GM12878 (cell line): ENCODE measurements around the gene DRP2. TPM values are rescaled to one million over a fixed set of nuclear protein-coding genes. Genes with fewer than 3 reads are reported as not detected.

Experiments
- ATAC-seq: fragments of 200-7000 bp; cut with Tn5 transposase; 3 replicates; pipeline ENCODE4 v1.9.1; 2020; ENCODE audit warnings: mild to moderate bottlenecking, moderate library complexity
- BruUV-seq: library from RNA; stranded (reverse); fragments of 400-500 nt; replicated peaks from 2 replicates; lab custom pipeline; 2021; lab: Mats Ljungman, UMichigan
- CTCF ChIA-PET: fragments of 300-600 bp; sonication (Branson Sonifier 250); formaldehyde crosslinking; extraction: SDS; loops from one replicate; lab custom pipeline; 2021; ENCODE audit warnings: inconsistent platforms; lab: Yijun Ruan, JAX
- POLR2A ChIA-PET: fragments of 350-600 bp; formaldehyde crosslinking; extraction: SDS; loops from one replicate; lab custom pipeline; 2021; ENCODE audit warnings: inconsistent platforms; lab: Charles Lee
- RAD21 ChIA-PET: fragments of 300-600 bp; sonication (Branson Sonifier 250); formaldehyde crosslinking; loops from one replicate; lab custom pipeline; 2023; ENCODE audit warnings: antibody characterized with exemption; ENCODE audit not compliant: unreplicated experiment; lab: Charles Lee
- SMC1A ChIA-PET: fragments of 300-600 bp; sonication (Branson Sonifier 250); formaldehyde crosslinking; loops from one replicate; lab custom pipeline; 2023; ENCODE audit not compliant: unreplicated experiment, uncharacterized antibody; lab: Charles Lee
- DNase-seq: peaks from one replicate; pipeline ENCODE4 v3.0.0-alpha.2; 2011; ENCODE audit warnings: low read depth, low spot score
- FAIRE-seq: peaks from 3 replicates; lab custom pipeline; 2011; peaks lifted over from hg19 to GRCh38; lab: Jason Lieb, UNC
- H2AFZ ChIP-seq: 2 replicates; pipeline ENCODE4 v1.6.0; 2011; ENCODE audit warnings: low read depth, low read length, control low read depth; ENCODE audit not compliant: control insufficient read depth
- H3K27ac ChIP-seq: 2 replicates; pipeline ENCODE4 v1.5.1; 2011; ENCODE audit warnings: control low read depth; ENCODE audit not compliant: control insufficient read depth, insufficient read depth
- H3K27me3 ChIP-seq, 2 experiments: replicated peaks in 1 of 2; 2 replicates each; pipeline versions ENCODE4 v1.6.0 to v1.6.1; 2011; ENCODE audit warnings: low read length in 1 of 2; ENCODE audit not compliant: control insufficient read depth in 2 of 2, insufficient read depth in 2 of 2
- H3K36me3 ChIP-seq, 2 experiments: 2 replicates each; pipeline ENCODE4 v1.5.1; 2011; ENCODE audit warnings: low read length in 1 of 2; ENCODE audit not compliant: control insufficient read depth in 2 of 2, insufficient read depth in 2 of 2
- H3K4me1 ChIP-seq: 2 replicates; pipeline ENCODE4 v1.6.1; 2011; ENCODE audit warnings: mild to moderate bottlenecking, low read length, moderate library complexity, mixed read lengths; ENCODE audit not compliant: control insufficient read depth, insufficient read depth
- H3K4me2 ChIP-seq: 2 replicates; pipeline ENCODE4 v1.6.0; 2011; ENCODE audit warnings: control low read depth; ENCODE audit not compliant: control insufficient read depth, insufficient read depth
- H3K4me3 ChIP-seq: fragments of 200-600 bp; sonication (generic); 2 replicates; pipeline ENCODE4 v1.5.1; 2016
- H3K79me2 ChIP-seq: 2 replicates; pipeline ENCODE4 v1.6.0; 2011; ENCODE audit warnings: low read length; ENCODE audit not compliant: control insufficient read depth, insufficient read depth
- H3K9ac ChIP-seq: 2 replicates; pipeline ENCODE4 v1.8.0; 2011; ENCODE audit warnings: low read length, control low read depth, mixed read lengths; ENCODE audit not compliant: control insufficient read depth, insufficient read depth
- H3K9me3 ChIP-seq: replicated peaks from 3 replicates; pipeline ENCODE4 v1.5.1; 2011; ENCODE audit warnings: mild to moderate bottlenecking, low read length; ENCODE audit not compliant: control insufficient read depth, insufficient read depth
- H4K20me1 ChIP-seq: 2 replicates; pipeline ENCODE4 v1.6.0; 2011; ENCODE audit not compliant: control insufficient read depth, insufficient read depth
- ASH2L ChIP-seq: fragments of 300-600, 200-600 bp; sonication (generic); IDR thresholded peaks from 2 replicates; pipeline ENCODE4 v1.6.1; 2017; ENCODE audit warnings: low read depth, mild to moderate bottlenecking, borderline replicate concordance
- DPF2 ChIP-seq: fragments of 450-650 bp; IDR thresholded peaks from 2 replicates; pipeline ENCODE4 v1.6.1; 2017; ENCODE audit warnings: mild to moderate bottlenecking
- ESRRA ChIP-seq: IDR thresholded peaks from 2 replicates; pipeline ENCODE4 v1.6.1; 2012; ENCODE audit warnings: mild to moderate bottlenecking, low read length, improper control_type of control experiment
- GABPA ChIP-seq: IDR thresholded peaks from 2 replicates; pipeline ENCODE4 v1.6.1; 2014; ENCODE audit warnings: antibody characterized with exemption, low read depth, mild to moderate bottlenecking, inconsistent platforms
- HDGF ChIP-seq: fragments of 450-650 bp; IDR thresholded peaks from 2 replicates; pipeline ENCODE4 v1.6.1; 2016; ENCODE audit warnings: antibody characterized with exemption
- KLF5 ChIP-seq: fragments of 450-650 bp; IDR thresholded peaks from 2 replicates; pipeline ENCODE4 v1.6.1; 2014; ENCODE audit warnings: mild to moderate bottlenecking; ENCODE audit not compliant: partially characterized antibody
- MEF2A ChIP-seq: IDR thresholded peaks from 2 replicates; pipeline ENCODE4 v1.6.1; 2011; ENCODE audit warnings: low read depth, mild to moderate bottlenecking, low read length, moderate library complexity; ENCODE audit not compliant: insufficient read depth
- MYC ChIP-seq: IDR thresholded peaks from 2 replicates; pipeline ENCODE4 v1.6.1; 2011; ENCODE audit warnings: mild to moderate bottlenecking, low read length, moderate library complexity, inconsistent platforms; ENCODE audit not compliant: insufficient read depth, insufficient replicate concordance, insufficient read length, severe bottlenecking
- NR2C2 ChIP-seq: IDR thresholded peaks from 2 replicates; pipeline ENCODE4 v1.6.1; 2011; ENCODE audit warnings: borderline replicate concordance, low read depth; ENCODE audit not compliant: control insufficient read depth, insufficient read length
- POLR2AphosphoS5 ChIP-seq: IDR thresholded peaks from 2 replicates; pipeline ENCODE4 v1.6.1; 2011; ENCODE audit warnings: mild to moderate bottlenecking, low read length, inconsistent platforms
- RFX5 ChIP-seq: IDR thresholded peaks from 2 replicates; pipeline ENCODE4 v1.6.1; 2011; ENCODE audit warnings: low read depth, low read length, improper control_type of control experiment
- SIN3A ChIP-seq: IDR thresholded peaks from 2 replicates; pipeline ENCODE4 v1.6.1; 2012; ENCODE audit warnings: low read depth, low read length, improper control_type of control experiment
- TCF7 ChIP-seq: IDR thresholded peaks from 2 replicates; pipeline ENCODE4 v1.6.1; 2014; ENCODE audit warnings: antibody characterized with exemption, borderline replicate concordance
- YY1 ChIP-seq: IDR thresholded peaks from 2 replicates; pipeline ENCODE4 v1.6.1; 2011; ENCODE audit warnings: low read depth, mild to moderate bottlenecking, low read length
- ZNF384 ChIP-seq: IDR thresholded peaks from 2 replicates; pipeline ENCODE4 v1.6.1; 2012; ENCODE audit warnings: low read depth, mild to moderate bottlenecking, low read length, improper control_type of control experiment, borderline replicate concordance
- ZSCAN29 ChIP-seq: fragments of 450-650 bp; IDR thresholded peaks from 2 replicates; pipeline ENCODE4 v1.6.1; 2017; ENCODE audit warnings: mild to moderate bottlenecking, moderate library complexity
- WGBS: methylation state at CpG from one replicate; pipeline ENCODE4 v1.1.6; 2016; ENCODE audit warnings: low lambda C conversion rate; ENCODE audit not compliant: insufficient replicate concordance, insufficient coverage; ENCODE audit errors: missing lambda C conversion rate; 5-methylcytosine and 5-hydroxymethylcytosine counted together
- in situ Hi-C: fragments of 300-500 bp; cut with MboI; formaldehyde crosslinking; loops from 9 replicates; pipeline ENCODE4 v1.14.3; 2018; ENCODE audit warnings: mixed read lengths
- intact Hi-C: fragments of 100-400 bp; cut with micrococcal nuclease; formaldehyde crosslinking; loops from one replicate; pipeline ENCODE4 v1.14.2; 2022; ENCODE audit not compliant: unreplicated experiment
- polyA plus RNA-seq, 11 experiments: library from polyadenylated mRNA; depleted of rRNA in 4 of 11; unstranded in 6 of 11; stranded (reverse) in 5 of 11; fragments of >200 nt; fragmentation: Nextera tagmentation in 4 of 11; fragmentation: Illumina TruSeq in 1 of 11; extraction: Ambion mirVana in 4 of 11; extraction: Trizol in 1 of 11; gene quantifications; 1 replicate in 1 of 11; 2 replicates in 10 of 11; pipeline versions ENCODE4 v1.2.1 to v1.2.3, GENCODE V29; 2011 to 2016; ENCODE audit warnings: inconsistent platforms in 2 of 11, missing spikeins in 2 of 11, low read depth in 1 of 11
- total RNA-seq, 4 experiments: library from RNA; depleted of rRNA in 3 of 4; stranded (reverse); fragments of >200 nt in 3 of 4; fragmentation: Illumina TruSeq in 1 of 4; extraction: Trizol in 1 of 4; gene quantifications; 2 replicates each; pipeline versions ENCODE4 v1.2.1 to v1.2.3, GENCODE V29; 2013 to 2021
- TF ChIP-seq, protein P1 (sequence below): fragments of 450-650 bp; IDR thresholded peaks from 2 replicates; pipeline ENCODE4 v1.6.1; 2017; ENCODE audit warnings: mild to moderate bottlenecking, low read depth, inconsistent platforms; ENCODE audit not compliant: poor library complexity, severe bottlenecking
- TF ChIP-seq, protein P2 (sequence below): fragments of 150-350 bp; IDR thresholded peaks from 2 replicates; pipeline ENCODE4 v1.6.1; 2014; ENCODE audit warnings: mild to moderate bottlenecking, low read depth, low read length

The DRP2 gene
- total and polyA plus RNA-seq, 10 of the 15 experiments (the other 5 are each of a cell fraction or from before 2014, with no cell fraction given) = 0.02 to 0.37 (median 0.15) TPM; not detected in 1

- Histone ChIP-seq H2AFZ (no peak overlapping the region), H3K27me3 (no peaks in the 10 kb centered on the region), H3K4me1 (no peaks in the 10 kb centered on the region), H3K9me3 (no peaks in the 10 kb centered on the region), H3K36me3 (no peaks in the 10 kb centered on the region), H3K27ac (no peak overlapping the region), H3K4me3 (no peak overlapping the region), H3K4me2 (no peak overlapping the region), H3K9ac (no peak overlapping the region), H3K79me2 (no peaks in the 10 kb centered on the region), H4K20me1 (no peaks in the 10 kb centered on the region)
- no peak for FAIRE-seq
- ChIA-PET CTCF (no interaction called here), SMC1A (no interaction called here), POLR2A (no interaction called here), RAD21 (no interaction called here)
- no peak for ATAC-seq
- intact Hi-C loops = no loop called here
- TF ChIP-seq ASH2L (no peak), YY1 (no peak), POLR2AphosphoS5 (no peak), MYC (no peak), NR2C2 (no peak), SIN3A (no peak), ZSCAN29 (no peak), DPF2 (no peak), TCF7 (no peak), RFX5 (no peak), ZNF384 (no peak), KLF5 (no peak), ESRRA (no peak), MEF2A (no peak), GABPA (no peak), HDGF (no peak)
- TF ChIP-seq, protein P1, sequence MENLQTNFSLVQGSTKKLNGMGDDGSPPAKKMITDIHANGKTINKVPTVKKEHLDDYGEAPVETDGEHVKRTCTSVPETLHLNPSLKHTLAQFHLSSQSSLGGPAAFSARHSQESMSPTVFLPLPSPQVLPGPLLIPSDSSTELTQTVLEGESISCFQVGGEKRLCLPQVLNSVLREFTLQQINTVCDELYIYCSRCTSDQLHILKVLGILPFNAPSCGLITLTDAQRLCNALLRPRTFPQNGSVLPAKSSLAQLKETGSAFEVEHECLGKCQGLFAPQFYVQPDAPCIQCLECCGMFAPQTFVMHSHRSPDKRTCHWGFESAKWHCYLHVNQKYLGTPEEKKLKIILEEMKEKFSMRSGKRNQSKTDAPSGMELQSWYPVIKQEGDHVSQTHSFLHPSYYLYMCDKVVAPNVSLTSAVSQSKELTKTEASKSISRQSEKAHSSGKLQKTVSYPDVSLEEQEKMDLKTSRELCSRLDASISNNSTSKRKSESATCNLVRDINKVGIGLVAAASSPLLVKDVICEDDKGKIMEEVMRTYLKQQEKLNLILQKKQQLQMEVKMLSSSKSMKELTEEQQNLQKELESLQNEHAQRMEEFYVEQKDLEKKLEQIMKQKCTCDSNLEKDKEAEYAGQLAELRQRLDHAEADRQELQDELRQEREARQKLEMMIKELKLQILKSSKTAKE = no peak
- TF ChIP-seq, protein P2, sequence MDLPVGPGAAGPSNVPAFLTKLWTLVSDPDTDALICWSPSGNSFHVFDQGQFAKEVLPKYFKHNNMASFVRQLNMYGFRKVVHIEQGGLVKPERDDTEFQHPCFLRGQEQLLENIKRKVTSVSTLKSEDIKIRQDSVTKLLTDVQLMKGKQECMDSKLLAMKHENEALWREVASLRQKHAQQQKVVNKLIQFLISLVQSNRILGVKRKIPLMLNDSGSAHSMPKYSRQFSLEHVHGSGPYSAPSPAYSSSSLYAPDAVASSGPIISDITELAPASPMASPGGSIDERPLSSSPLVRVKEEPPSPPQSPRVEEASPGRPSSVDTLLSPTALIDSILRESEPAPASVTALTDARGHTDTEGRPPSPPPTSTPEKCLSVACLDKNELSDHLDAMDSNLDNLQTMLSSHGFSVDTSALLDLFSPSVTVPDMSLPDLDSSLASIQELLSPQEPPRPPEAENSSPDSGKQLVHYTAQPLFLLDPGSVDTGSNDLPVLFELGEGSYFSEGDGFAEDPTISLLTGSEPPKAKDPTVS = no peak
- DNase-seq = no peak
- in situ Hi-C loops = no loop called here
- BruUV-seq = no TSS peak
- 35% methylated on average over 4 of the region's 4 CpGs for WGBS
Measured at GRCh38 chrX:101220662-101221260, 1.2 kb downstream of the DRP2 start.
